ENCODE results near the gene CNOT3. TPM values are rescaled to one million over a fixed set of nuclear protein-coding genes. Genes with fewer than 3 reads are reported as not detected.

Gene CNOT3
- total and polyA plus RNA-seq, 9 of the 15 experiments (the other 6 are each of a cell fraction or from before 2014, with no cell fraction given) = 0.27 to 60.4 (median 9.9) TPM

DNA sequence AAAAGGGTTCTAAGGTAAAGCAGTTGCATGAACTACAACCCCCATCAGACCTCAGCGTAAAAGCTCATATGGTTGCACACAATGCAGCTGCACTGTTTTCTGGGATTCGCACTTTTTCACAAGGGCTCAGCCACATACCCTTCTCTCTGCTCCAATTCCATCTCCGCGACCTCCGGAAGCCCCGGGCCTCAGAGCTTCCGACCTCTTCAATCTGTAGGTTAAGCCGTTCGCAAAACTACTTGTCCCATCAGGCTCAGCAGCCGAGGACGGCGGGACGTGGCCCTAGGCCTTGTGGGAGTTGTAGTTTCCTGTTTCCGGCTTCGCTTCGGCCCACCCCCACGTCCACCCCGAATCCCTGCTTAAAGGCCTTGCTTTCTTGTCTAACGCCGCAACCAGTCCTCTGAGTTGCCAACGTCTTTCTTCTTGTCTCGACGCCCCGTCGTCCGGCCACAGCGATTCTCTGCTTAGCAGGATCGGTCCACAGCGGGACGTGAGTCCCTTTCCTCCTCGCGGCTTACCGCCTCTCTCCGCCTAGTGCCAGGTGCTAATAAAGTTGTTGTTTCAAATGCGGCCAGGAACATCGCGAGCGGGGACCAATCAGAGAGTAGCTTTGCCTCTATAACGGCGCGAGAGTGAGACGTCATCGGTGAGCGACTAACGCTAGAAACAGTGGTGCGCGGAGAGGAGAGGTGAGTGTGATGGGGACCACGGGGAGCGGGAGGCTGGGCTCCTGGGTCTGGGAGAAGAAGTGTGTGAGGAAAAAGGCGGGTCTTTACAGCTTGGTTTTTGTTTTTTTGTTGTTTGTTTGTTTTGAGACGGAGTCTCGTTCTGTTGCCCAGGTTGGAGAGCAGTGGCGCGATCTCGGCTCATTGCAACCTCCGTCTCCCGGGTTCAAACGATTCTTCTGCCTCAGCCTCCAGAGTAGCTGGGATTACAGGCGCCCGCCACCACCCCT, 22.2 kb upstream of the CNOT3 start, which contains the start of the genes PRPF31 and TFPT (continued):
- peak in 1 of 2 experiments; percentile 90; a peak in 2 of 4 replicates for TF ChIP-seq ZNF639 (CRISPR knock-in tag; conservative IDR thresholded peaks at IDR 0.05 in 1 of 2, IDR thresholded peaks at IDR 0.05 in 1 of 2)
- peak; percentile 90; the same call in 1 of the 2 replicates for TF ChIP-seq POLR2AphosphoS2 (IDR thresholded peaks at IDR 0.05; ENCODE audit: low read length)
- TF ChIP-seq SNRNP70 (optimal IDR thresholded peaks at IDR 0.05; ENCODE audit: low read depth, low read length) = no peak
- no peak for TF ChIP-seq BMI1 (IDR thresholded peaks at IDR 0.05; ENCODE audit: low read length)
- TF ChIP-seq PHF20 (IDR thresholded peaks at IDR 0.05; ENCODE audit: partially characterized antibody) = peak; percentile 99
- no peak for TF ChIP-seq XRCC3 (IDR thresholded peaks at IDR 0.05)
- TF ChIP-seq ELF1 (tag; IDR thresholded peaks at IDR 0.05) = peak; percentile 90
- peak; percentile 7 to 44; a peak in 1 of 4 replicates for TF ChIP-seq RCOR1 (IDR thresholded peaks at IDR 0.05; ENCODE audit: borderline replicate concordance in 1 of 2, low read depth in 2 of 2, low read length in 2 of 2)
- TF ChIP-seq PHB2 (IDR thresholded peaks at IDR 0.05; ENCODE audit: low read depth) = peak; percentile 37; the same call in 1 of the 2 replicates
- TF ChIP-seq TAL1 (IDR thresholded peaks at IDR 0.05) = no peak
- no peak for TF ChIP-seq SP2 (IDR thresholded peaks at IDR 0.05; ENCODE audit: extremely low read depth, low read depth, low read length, poor library complexity, severe bottlenecking)
- peak; percentile 57; the same call in 1 of the 2 replicates for TF ChIP-seq ETV1 (tag; conservative IDR thresholded peaks at IDR 0.05; ENCODE audit: low read depth)
- TF ChIP-seq TOE1 (IDR thresholded peaks at IDR 0.05; ENCODE audit: borderline replicate concordance) = peak; percentile 57
- TF ChIP-seq TOE1 (CRISPR knock-in tag; IDR thresholded peaks at IDR 0.05; ENCODE audit: borderline replicate concordance, low read depth) = no peak
- TF ChIP-seq ZBTB7A (IDR thresholded peaks at IDR 0.05; ENCODE audit: borderline replicate concordance, control insufficient read depth, low read depth, low read length) = no peak
- no peak for TF ChIP-seq MCM7 (IDR thresholded peaks at IDR 0.05)
- TF ChIP-seq YY1 (IDR thresholded peaks at IDR 0.05; ENCODE audit: borderline replicate concordance in 1 of 3, control insufficient read depth in 1 of 3, extremely low read depth in 1 of 3, insufficient read depth in 3 of 3, insufficient read length in 1 of 3, insufficient replicate concordance in 2 of 3, low read depth in 1 of 3, low read length in 2 of 3) = peak in 2 of 3 experiments; percentile 7 to 48
- TF ChIP-seq ZNF146 (CRISPR knock-in tag; IDR thresholded peaks at IDR 0.05; ENCODE audit: unreplicated experiment) = no peak
- TF ChIP-seq, protein P1, sequence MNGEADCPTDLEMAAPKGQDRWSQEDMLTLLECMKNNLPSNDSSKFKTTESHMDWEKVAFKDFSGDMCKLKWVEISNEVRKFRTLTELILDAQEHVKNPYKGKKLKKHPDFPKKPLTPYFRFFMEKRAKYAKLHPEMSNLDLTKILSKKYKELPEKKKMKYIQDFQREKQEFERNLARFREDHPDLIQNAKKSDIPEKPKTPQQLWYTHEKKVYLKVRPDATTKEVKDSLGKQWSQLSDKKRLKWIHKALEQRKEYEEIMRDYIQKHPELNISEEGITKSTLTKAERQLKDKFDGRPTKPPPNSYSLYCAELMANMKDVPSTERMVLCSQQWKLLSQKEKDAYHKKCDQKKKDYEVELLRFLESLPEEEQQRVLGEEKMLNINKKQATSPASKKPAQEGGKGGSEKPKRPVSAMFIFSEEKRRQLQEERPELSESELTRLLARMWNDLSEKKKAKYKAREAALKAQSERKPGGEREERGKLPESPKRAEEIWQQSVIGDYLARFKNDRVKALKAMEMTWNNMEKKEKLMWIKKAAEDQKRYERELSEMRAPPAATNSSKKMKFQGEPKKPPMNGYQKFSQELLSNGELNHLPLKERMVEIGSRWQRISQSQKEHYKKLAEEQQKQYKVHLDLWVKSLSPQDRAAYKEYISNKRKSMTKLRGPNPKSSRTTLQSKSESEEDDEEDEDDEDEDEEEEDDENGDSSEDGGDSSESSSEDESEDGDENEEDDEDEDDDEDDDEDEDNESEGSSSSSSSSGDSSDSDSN (IDR thresholded peaks at IDR 0.05; ENCODE audit: borderline replicate concordance in 1 of 2, low read depth in 2 of 2, low read length in 2 of 2) = no peak
- TF ChIP-seq TEAD4 (IDR thresholded peaks at IDR 0.05; ENCODE audit: low read length) = no peak
- TF ChIP-seq TEAD4 (CRISPR knock-in tag; IDR thresholded peaks at IDR 0.05; ENCODE audit: borderline replicate concordance) = no peak
- TF ChIP-seq GTF2E2 (tag; IDR thresholded peaks at IDR 0.05) = peak; percentile 75; the same call in 1 of the 2 replicates

Measured in K562 (cell line).